NCI-H2227 (cell line): ENCODE results near the gene OSBPL9.
A peak's percentile ranks its signal among the peaks of the same experiment; 100 is the strongest.
"Not testable (repeated sequence)": the region's sequence is repeated elsewhere in the genome, so short reads cannot be mapped to it uniquely, and the experiment has no call there.

Experiments used
- DNase-seq: peaks from one replicate; lab custom pipeline; 2025; ENCODE audit not compliant: unreplicated experiment; lab: John Stamatoyannopoulos, UW

Gene OSBPL9

DNA sequence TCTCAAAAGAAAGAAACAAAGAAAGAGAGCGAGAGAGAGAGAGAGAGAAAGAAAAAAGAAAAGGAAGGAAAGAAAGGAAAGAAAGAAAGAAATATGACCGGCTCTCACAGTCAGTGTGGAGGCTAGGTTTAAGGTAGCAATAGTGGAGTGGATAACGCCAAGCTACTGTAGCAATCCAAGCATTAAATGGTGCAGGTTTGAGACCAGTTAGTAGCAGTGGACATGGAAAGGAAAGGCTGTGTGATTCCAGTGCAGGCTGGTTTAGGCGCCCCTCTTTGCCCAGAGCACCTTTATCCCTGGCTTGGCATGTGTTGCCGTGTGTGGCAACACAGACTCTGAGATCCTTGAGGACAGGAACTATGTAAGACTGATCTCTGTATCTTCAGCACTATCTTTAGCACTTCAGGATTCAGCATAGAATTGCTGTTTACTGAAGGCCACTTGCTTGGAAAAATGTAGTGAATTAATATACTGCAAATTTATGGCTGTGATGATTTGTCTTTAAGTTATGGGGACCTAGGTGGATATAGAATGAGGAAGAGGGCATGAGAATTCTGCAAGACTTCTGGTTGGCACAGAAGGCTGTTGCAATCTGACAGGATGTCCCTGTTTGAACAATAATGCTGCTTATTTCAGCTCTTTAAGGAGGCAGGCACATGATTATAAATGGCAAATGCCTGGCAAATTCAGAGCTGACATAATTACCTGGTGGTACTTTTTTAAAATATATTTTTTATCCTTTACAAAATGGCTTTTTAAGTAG is 10.8 kb upstream of the OSBPL9 start:
- DNase-seq, result no peak

DNA sequence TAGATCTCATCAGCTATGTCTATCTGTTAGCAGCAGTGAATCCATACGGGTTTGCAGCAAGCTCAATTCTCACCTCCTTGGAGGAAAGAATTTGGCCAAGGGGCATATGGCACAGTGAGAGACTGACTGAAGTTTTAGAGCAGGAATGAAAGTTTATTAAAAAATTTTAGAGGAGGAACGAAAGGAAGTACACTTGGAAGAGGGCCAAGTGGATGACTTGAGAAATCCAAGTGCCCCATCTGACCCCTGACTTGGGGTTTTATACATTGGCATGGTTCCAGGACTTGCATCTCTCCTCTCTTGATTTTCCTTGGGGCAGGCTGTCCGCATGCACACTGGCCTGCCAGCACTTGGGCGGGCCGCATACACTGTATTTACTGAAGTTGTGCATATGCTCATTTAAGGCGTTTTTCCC is 9.2 kb upstream of the OSBPL9 start:
- no peak for DNase-seq

DNA sequence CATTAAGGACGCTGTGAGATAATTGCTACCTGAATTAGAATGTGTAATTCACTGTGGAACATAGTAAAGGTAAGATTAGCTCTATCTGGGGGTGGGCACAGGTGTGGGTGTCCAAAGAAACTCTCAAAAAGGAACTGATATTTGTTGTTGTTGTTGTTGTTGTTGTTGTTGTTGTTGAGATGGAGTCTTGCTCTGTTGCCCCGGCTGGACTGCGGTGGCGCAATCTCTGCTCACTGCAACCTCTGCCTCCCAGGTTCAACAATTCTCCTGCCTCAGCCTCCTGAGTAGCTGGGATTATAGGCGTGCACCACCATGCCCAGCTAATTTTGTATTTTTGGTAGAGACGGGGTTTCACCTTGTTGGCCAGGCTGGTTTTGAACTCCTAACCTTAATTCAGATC is 6.8 kb upstream of the OSBPL9 start:
- DNase-seq, result not testable (repeated sequence)

DNA sequence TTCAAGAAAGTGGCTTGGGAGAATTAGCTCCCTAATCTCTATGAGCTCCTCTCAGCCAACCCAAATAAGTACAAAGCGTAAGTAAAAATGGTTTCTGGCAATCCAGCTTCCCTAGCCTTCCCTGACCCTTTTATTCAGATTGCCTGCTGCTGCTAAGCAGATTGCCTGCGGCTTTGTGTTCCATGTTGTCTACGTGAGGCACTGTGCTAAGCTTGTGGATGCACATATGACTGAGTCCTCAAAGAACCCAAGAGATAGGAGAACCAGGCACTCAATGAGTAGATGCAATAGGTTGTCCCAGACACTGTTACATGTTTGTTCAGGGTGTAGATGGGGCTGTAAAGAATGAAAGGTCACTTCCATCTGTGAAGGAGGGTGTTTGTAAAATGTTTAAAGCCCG is 6.3 kb upstream of the OSBPL9 start:
- DNase-seq, result no peak

DNA sequence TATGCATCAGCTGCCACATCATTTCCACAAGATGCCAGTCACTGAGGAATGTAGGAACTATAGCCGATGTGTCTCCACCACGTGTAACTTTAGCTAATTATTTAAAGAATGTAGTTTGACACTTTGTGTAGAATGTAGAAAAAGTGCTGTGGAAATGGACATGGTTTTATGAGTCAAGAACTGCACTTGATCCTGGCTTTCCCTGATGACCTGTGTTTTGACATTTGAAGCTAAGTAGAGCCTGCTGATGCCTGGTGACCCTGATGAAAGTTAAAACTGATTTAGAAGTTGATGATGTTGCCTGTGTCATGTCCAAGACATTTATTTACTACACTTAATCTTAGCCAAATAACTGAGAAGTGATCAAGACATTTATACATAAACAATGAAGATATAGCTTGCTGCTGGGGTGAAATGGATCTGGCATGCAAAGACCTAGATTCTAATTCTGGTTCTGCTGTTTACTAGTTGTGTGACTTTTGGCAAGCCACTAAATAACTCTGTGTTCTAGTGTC is 4.4 kb upstream of the OSBPL9 start:
- no peak for DNase-seq

DNA sequence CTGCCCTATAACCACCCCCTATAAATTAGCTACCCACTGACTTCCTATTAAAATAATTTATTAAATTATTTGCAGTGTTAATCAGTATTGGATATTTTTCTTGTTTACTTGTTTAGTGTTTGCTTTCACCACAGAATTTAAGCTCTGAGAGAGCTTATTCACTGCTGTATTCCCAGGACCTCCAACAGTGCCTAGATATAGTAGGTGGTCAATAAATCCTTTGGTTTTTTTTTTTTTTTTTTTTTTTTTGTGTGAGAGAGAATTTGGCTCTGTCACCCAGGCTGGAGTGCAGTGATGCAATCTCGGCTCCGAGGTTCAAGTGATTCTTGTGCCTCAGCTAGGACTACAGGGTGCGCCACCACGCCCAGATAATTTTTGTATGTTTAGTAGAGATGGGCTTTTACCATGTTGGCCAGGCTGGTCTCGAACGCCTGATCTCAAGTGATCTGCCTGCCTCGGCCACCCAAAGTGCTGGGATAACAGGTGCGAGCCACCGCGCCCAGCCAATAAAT is 1.1 kb upstream of the OSBPL9 start:
- no peak for DNase-seq

DNA sequence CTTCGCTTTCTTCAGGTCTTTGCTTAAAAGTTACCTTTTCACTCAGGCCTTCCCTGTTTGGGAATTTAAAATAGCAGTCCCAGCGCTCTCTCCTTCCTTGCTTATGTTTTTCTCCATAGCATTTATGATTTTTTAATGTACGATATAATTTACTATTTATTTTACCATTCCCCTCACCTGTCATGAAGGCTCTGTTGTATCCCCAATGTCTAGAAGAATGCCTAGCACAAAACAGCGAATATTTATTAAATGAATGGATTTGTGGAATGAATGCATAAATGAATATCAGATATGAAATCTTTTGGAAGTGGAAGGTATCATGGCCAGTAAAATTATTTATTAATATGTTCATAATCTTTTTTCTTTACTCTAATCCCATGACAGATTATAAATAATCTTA is 402 bp upstream of the OSBPL9 start:
- DNase-seq, result no peak

DNA sequence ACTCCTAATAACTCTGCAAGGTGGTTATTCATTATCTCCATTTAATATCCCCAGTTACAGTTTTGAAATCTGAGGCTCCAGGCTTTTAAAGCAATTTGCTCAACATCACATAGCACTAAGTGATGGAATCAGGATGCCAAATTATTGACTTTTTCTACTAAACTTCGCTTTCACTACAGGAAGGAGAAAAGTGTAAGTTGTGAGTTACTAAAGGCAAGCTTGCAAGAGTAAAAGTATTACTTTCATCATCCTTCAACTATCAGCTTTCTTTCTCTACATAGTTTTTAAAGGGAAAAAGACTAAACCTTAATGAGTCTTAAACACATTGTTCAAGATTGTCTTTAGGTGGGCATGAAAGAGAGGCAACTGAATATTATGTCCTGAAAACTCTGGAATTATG is 1.8 kb downstream of the OSBPL9 start:
- no peak for DNase-seq

DNA sequence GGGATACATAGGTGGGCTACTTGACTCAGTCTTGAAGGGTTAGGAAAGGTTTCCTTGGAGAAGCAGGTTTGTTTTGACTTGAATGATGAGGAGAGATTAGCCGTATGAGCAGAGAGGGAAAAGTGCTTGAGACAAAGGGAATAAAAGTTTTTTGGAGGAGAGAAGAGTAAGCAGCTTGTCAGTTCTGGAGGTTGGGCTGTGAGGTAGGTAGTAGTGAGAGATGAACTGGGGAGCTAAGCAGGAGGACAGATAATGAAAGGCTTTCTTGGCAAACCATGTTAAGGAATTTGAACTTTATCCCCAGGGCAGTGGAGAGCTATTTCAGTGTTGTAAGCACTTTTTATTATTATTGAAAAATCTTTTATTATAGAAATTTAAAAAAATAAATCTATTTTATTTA is 3.6 kb downstream of the OSBPL9 start:
- no peak for DNase-seq

DNA sequence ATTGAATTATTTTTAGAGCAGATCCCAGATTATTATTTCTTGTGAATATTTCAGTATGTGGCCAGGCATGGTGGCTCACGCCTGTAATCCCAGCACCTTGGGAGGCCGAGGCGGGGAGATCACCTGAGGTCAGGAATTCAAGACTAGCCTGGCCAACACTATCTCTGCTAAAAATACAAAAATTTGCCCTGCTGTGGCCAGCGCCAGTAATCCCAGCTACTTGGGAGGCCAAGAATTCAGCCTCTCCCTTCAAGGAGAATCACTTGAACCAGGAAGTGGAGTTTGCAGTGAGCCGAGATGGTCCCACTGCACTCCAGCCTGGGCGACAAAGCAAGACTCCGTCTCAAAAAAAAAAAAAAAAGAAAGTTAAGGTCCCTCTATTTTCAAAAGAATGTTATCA is 4.3 kb downstream of the OSBPL9 start:
- DNase-seq, result no peak

DNA sequence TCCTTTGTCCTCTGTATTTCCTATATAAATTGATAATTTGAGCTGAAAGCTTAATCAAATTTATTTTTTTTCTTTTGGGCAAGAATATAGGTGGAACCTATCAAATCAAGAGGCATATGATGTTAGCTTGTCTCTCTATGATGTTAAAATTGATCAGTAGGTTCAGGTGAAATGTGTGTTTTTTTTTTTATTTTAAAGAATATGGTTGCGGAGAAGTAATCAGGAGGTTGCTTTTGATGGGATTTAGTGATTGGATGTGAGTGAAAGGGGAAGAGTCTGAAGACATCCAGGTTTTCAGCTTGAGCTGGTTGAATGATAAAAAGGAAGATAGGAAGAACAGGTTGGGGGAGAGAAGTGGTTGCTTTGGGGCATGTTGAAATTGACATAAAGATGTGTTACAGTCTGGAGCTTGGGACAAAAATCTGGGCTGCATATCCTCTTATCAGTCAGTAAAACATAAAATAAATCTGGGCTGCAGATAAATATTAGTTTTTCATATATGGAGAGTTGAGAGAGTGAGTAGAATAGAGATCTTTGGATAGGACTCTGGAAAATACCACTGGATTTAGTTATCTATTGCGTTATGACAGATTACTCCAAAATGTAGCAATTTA is 5.1 kb downstream of the OSBPL9 start:
- DNase-seq, result no peak

DNA sequence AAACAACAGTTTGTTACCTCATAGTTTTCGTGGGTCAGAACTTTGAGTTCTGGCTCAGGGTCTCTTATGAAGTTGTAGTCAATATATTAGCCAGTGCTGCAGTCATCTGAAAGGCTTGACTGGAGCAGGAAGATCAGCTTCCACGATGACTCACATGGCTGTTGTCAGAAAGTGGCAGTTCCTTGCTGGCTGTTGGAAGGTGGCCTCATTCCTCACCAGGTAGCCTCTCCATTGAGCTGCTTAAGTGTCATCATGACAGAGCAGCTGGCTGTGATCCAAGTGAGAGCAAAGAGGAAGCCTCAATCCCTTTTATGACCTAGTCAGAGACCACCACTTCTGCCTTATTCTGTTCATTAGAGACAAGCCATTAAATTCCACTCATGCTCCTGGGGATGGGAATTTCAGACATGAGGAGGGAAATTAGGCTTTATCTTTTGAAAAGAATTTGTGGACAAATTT is 5.6 kb downstream of the OSBPL9 start:
- DNase-seq, result peak; percentile 88

DNA sequence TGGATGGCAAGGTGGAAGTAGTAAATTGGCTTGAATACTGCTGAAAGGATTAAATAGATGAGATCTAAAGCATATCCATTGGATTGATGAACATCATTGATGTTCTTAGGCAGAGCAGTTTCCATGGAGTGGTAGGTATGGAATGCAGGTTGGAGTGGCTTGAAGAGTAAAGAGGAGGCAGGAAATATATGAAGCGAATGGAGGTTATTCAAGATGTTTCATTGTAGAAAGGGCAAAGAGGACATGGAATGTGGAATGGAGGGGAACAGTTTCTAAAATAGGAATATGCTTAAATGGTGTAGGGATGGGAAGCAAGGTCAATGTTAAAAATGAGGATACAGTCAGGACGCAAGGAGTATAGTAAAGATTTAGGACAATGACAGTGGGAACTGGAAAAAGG is 6.1 kb downstream of the OSBPL9 start:
- DNase-seq, result no peak

DNA sequence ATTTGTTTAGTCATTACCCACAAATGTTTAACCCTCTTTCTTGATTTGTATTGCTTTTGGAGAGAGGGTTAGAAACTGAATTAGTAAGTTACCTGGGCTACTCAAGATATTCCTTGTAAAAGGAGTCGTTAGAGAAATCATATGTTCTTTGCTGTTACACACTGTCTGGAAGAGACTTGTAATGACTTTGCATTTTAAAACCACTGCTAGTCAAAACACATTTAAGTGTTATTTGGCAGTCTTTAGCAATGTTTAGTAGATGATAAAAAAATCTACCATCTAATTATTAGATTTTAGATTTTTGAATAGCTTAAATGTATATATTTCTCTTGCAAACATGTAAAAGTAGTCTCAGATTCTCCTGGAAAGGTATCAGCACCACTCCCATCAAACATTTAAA is 6.6 kb downstream of the OSBPL9 start:
- no peak for DNase-seq

DNA sequence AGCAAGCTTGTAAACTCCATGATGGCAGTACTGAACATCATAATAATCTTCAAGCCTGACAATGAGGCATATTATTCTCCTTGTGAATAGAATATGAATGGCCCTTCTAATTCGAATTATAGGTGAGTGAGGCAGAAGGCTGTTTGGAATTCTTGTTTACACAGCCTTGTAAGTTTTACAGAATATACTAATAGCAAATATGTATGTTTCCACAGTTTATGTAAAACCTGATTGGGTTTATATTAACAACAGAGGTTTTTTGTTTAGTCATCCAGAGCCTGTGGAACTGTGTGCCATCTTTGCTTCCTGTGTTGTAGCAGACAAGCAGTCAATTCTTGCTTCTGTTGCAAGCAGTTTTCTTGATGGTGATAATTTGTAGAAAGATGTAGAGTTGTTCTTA is 8.0 kb downstream of the OSBPL9 start:
- no peak for DNase-seq

DNA sequence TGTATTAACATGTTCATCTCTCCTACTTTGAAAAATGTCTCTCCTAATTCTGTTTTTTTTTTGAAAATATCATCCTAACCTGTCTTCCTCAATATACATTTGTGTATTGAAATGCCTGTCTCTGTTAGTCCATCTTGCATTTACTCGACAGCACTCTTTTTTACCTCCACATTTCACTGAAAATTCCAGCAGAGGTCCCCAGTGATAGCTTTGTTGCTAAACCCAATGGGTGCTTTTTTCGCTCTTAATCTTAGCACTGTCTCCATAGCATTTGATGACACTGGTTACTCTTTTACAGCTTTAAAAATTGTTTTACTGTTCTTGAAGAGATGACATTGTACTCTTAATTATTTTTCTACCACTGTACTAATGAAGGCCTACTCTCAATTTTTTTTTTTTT is 10.8 kb downstream of the OSBPL9 start:
- DNase-seq, result peak; percentile 60

DNA sequence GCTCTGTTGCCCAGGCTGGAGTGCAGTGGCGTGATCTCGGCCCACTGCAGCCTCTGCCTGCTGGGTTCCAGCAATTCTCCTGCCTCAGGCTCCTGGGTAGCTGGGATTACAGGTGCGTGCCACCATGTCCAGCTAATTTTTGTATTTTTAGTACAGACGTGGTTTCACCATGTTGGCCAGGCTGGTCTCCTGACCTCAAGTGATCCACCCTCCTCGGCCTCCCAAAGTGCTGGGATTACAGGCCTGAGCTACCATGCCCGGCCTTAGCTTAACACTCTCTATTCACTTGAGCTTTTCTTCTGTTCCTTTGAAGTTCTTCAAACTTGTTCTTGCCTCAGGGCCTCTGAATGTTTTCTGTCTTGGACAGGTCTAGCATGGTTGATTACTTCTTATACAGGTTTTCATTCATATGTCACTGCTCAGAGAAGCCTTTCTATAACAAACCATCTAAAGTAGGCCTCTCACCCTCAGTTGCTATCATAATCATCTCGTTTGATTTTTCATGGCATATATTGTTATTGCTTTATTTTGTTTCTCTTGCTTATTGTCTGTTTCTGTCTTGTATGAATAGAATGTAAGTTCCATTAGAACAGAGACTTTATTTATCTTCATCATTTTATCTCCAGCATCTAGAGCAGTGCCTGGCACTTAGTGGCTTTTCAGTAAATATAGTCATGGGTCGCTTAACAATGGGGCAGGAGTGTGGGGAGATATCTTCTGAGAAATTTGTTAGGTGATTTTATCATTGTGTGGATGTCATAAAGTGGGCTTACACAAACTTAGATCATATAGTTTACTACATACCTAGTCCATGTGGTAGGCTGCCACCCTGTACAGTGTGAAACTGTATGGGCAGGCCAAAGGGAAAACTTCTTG is 12.1 kb downstream of the OSBPL9 start:
- no peak for DNase-seq

DNA sequence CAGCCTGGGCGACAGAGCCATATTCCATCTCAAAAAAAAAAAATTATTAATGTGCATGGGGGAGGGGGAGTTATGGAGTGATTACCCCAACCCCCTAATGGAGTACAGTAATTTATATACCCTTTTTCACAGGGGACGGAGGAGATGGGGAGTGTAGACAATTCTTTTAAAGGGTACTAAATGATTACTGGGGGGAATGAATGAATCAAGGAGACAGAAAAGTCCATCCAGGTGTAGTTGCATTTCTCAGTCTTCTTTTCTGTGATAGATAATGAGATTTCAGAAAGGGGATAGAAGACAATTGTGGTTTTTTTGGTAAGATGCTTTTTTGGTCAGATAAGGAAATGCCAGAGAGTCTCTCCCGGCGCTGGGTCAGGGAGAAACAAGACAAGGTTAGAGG is 13.0 kb downstream of the OSBPL9 start:
- DNase-seq, result no peak

DNA sequence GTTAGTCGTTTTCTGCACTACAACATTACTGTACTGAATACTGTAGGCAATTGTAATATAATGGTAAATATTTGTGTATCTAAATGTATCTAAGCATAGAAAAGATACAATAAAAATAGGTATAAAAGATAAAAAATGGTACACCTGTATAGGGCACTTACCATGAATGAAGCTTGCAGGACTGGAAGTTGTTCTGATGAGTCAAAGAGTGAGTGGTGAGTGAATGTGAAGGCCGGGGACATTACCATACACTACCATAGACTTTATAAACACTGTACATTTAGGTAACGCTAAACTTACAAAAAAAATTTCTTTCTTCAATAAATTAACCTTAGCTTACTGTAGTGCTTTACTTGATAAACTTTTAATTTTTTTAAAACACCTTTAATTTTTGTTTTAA is 13.5 kb downstream of the OSBPL9 start:
- no peak for DNase-seq

DNA sequence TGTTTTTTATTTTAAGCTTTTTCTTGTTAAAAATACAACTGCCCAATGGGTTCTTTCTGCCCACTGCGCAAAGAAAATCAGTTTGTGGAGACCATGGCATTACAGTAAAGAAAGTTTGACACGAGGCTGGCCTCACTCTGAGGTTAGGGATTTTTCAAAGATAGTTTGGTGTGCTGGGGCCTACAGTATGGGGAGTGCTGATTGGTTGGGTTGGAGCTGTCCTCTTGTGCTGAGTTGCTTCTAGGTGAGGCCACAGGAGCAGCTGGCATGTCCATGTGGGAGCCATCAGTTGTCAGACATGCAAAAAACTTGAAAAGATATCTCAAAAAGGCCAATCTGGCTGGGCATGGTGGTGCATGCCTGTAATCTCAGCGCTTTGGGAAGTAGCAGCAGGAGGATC is 14.0 kb downstream of the OSBPL9 start:
- DNase-seq, result no peak

DNA sequence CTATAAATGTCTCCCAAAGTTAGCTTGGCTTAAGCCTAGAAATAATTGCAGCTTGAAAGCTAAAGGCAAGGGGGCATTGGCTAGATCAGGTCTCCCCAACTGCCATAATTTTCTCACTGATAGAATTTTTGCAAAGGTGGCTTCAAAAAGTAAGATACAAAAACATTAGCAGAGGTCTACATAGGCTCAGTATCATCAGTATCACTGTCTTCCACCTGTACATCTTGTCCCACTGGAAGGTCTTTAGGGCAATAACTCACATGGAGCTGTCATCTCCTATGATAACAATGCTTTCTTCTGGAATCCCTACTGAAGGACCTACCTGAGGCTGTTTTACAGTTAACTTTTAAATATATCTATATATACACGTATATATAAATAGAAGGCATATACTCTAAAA is 14.9 kb downstream of the OSBPL9 start:
- DNase-seq, result no peak

DNA sequence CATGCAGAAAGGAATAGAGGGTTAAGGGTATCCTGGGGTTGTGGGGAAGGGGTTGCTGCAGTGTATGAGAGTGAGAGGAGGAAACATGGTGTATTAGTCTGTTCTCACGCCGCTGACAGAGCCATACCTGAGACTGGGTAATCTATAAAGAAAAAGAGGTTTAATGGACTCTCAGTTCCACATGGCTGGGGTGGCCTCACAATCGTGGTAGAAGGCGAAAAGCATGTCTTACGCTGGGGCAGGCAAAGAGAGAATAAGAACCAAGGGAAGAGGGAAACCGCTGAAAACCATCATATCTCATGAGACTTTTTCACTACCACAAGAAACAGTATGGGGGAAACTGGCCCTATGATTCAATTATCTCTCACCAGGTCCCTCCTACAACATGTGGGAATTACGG is 17.7 kb downstream of the OSBPL9 start:
- DNase-seq, result no peak
